Esophagus muscularis mucosa (tissue), 3 donors: ENCODE results near the gene PALM2AKAP2.

Source experiments
- CTCF ChIP-seq, 3 experiments: fragments of 200-600 bp in 2 of 3; fragments of 450-650 bp in 1 of 3; sonication (generic) in 2 of 3; IDR thresholded peaks; one replicate each; pipeline ENCODE4 v1.5.1; 2017 to 2019; ENCODE audit warnings: antibody characterized with exemption in 3 of 3, mild to moderate bottlenecking in 2 of 3, moderate library complexity in 1 of 3
- POLR2A ChIP-seq: fragments of 450-650 bp; IDR thresholded peaks from one replicate; pipeline ENCODE4 v1.6.1; 2017; ENCODE audit warnings: antibody characterized with exemption, moderate library complexity, mild to moderate bottlenecking, low read depth

GRCh38 chr9:109789971-109790370, 10.0 kb downstream of the PALM2AKAP2 start:
- TF ChIP-seq CTCF (IDR thresholded peaks at IDR 0.05) (no peak), POLR2A (no peak)
